ENCODE measurements around the gene FECH. TPM values are rescaled to one million over a fixed set of nuclear protein-coding genes. Genes with fewer than 3 reads are reported as not detected.

FECH gene
- total RNA-seq, 1 experiment from 2014 or later, result 16.6 TPM

GRCh38 chr18:57547260-57547659 lies 39.2 kb downstream of the FECH start:
- no peak overlapping the region for H3K4me3 Mint-ChIP-seq
- POLR2A ChIA-PET, result no interaction called here
- ATAC-seq, result no peak
- no peaks in the 10 kb centered on the region for H3K36me3 Mint-ChIP-seq
- no peak for DNase-seq (ENCODE audit: low spot score)
- no peak overlapping the region for H3K27ac Mint-ChIP-seq
- H3K27me3 Mint-ChIP-seq (ENCODE audit: low read depth), result no peaks in the 10 kb centered on the region
- no peaks in the 10 kb centered on the region for H3K9me3 Mint-ChIP-seq
- no peak for TF ChIP-seq NR3C1 (CRISPR knock-in tag; conservative IDR thresholded peaks at IDR 0.05; ENCODE audit: low read depth)
- TF ChIP-seq ZNF317 (CRISPR knock-in tag; IDR thresholded peaks at IDR 0.05; ENCODE audit: borderline replicate concordance, low read depth), result no peak
- no peak for TF ChIP-seq ZNF219 (CRISPR knock-in tag; IDR thresholded peaks at IDR 0.05; ENCODE audit: borderline replicate concordance)
- CTCF ChIA-PET, result interaction anchor here (1.2 kb wide), 1 partner anchor 14 kb away, joined by 3 read pairs; no protein-coding TSS in a partner anchor
- H3K4me1 Mint-ChIP-seq, result peaks cover 10% of the 10 kb centered on the region

- Mint-ChIP-seq H3K36me3 (no peaks in the 10 kb centered on the region), H3K9me3 (no peaks in the 10 kb centered on the region), H3K27me3 (ENCODE audit: low read depth) (no peaks in the 10 kb centered on the region), H3K4me1 (peaks cover 12% of the 10 kb centered on the region), H3K4me3 (no peak overlapping the region), H3K27ac (no peak overlapping the region)
- ATAC-seq (no peak), DNase-seq (ENCODE audit: low spot score) (no peak)
- ChIA-PET POLR2A (no interaction called here), CTCF (interaction anchor here (1.2 kb wide), 1 partner anchor 13 kb away, joined by 3 read pairs; no protein-coding TSS in a partner anchor)
- TF ChIP-seq GRHL2 (CRISPR knock-in tag; IDR thresholded peaks at IDR 0.05; ENCODE audit: insufficient replicate concordance, severe bottlenecking), result no peak
- TF ChIP-seq, protein P1, sequence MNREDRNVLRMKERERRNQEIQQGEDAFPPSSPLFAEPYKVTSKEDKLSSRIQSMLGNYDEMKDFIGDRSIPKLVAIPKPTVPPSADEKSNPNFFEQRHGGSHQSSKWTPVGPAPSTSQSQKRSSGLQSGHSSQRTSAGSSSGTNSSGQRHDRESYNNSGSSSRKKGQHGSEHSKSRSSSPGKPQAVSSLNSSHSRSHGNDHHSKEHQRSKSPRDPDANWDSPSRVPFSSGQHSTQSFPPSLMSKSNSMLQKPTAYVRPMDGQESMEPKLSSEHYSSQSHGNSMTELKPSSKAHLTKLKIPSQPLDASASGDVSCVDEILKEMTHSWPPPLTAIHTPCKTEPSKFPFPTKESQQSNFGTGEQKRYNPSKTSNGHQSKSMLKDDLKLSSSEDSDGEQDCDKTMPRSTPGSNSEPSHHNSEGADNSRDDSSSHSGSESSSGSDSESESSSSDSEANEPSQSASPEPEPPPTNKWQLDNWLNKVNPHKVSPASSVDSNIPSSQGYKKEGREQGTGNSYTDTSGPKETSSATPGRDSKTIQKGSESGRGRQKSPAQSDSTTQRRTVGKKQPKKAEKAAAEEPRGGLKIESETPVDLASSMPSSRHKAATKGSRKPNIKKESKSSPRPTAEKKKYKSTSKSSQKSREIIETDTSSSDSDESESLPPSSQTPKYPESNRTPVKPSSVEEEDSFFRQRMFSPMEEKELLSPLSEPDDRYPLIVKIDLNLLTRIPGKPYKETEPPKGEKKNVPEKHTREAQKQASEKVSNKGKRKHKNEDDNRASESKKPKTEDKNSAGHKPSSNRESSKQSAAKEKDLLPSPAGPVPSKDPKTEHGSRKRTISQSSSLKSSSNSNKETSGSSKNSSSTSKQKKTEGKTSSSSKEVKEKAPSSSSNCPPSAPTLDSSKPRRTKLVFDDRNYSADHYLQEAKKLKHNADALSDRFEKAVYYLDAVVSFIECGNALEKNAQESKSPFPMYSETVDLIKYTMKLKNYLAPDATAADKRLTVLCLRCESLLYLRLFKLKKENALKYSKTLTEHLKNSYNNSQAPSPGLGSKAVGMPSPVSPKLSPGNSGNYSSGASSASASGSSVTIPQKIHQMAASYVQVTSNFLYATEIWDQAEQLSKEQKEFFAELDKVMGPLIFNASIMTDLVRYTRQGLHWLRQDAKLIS (CRISPR knock-in tag; IDR thresholded peaks at IDR 0.05; ENCODE audit: borderline replicate concordance), result no peak
- TF ChIP-seq TEAD4 (CRISPR knock-in tag; IDR thresholded peaks at IDR 0.05), result no peak
- TF ChIP-seq, protein P2, sequence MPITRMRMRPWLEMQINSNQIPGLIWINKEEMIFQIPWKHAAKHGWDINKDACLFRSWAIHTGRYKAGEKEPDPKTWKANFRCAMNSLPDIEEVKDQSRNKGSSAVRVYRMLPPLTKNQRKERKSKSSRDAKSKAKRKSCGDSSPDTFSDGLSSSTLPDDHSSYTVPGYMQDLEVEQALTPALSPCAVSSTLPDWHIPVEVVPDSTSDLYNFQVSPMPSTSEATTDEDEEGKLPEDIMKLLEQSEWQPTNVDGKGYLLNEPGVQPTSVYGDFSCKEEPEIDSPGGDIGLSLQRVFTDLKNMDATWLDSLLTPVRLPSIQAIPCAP (CRISPR knock-in tag; IDR thresholded peaks at IDR 0.05), result no peak
- TF ChIP-seq, protein P3, sequence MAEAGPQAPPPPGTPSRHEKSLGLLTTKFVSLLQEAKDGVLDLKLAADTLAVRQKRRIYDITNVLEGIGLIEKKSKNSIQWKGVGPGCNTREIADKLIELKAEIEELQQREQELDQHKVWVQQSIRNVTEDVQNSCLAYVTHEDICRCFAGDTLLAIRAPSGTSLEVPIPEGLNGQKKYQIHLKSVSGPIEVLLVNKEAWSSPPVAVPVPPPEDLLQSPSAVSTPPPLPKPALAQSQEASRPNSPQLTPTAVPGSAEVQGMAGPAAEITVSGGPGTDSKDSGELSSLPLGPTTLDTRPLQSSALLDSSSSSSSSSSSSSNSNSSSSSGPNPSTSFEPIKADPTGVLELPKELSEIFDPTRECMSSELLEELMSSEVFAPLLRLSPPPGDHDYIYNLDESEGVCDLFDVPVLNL (CRISPR knock-in tag; IDR thresholded peaks at IDR 0.05; ENCODE audit: borderline replicate concordance, low read depth), result no peak
- TF ChIP-seq, protein P4, sequence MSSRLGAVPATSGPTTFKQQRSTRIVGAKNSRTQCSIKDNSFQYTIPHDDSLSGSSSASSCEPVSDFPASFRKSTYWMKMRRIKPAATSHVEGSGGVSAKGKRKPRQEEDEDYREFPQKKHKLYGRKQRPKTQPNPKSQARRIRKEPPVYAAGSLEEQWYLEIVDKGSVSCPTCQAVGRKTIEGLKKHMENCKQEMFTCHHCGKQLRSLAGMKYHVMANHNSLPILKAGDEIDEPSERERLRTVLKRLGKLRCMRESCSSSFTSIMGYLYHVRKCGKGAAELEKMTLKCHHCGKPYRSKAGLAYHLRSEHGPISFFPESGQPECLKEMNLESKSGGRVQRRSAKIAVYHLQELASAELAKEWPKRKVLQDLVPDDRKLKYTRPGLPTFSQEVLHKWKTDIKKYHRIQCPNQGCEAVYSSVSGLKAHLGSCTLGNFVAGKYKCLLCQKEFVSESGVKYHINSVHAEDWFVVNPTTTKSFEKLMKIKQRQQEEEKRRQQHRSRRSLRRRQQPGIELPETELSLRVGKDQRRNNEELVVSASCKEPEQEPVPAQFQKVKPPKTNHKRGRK (CRISPR knock-in tag; IDR thresholded peaks at IDR 0.05; ENCODE audit: borderline replicate concordance), result no peak
- TF ChIP-seq, protein P5, sequence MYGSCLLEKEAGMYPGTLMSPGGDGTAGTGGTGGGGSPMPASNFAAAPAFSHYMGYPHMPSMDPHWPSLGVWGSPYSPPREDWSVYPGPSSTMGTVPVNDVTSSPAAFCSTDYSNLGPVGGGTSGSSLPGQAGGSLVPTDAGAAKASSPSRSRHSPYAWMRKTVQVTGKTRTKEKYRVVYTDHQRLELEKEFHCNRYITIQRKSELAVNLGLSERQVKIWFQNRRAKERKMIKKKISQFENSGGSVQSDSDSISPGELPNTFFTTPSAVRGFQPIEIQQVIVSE (CRISPR knock-in tag; IDR thresholded peaks at IDR 0.05; ENCODE audit: borderline replicate concordance), result no peak
Observed at GRCh38 chr18:57544936-57545660, 41.4 kb downstream of the FECH start.

- POLR2A ChIA-PET, result no interaction called here
- ATAC-seq, result no peak
- CTCF ChIA-PET, result interaction anchor here (1.3 kb wide), 1 partner anchor 19 kb away, joined by 3 read pairs; no protein-coding TSS in a partner anchor
- TF ChIP-seq ZNF317 (CRISPR knock-in tag; IDR thresholded peaks at IDR 0.05; ENCODE audit: borderline replicate concordance, low read depth), result no peak
- no peak for TF ChIP-seq GABPB1 (CRISPR knock-in tag; IDR thresholded peaks at IDR 0.05)
- no peak for TF ChIP-seq ZNF219 (CRISPR knock-in tag; IDR thresholded peaks at IDR 0.05; ENCODE audit: borderline replicate concordance)
- TF ChIP-seq JUN (CRISPR knock-in tag; IDR thresholded peaks at IDR 0.05), result no peak
- TF ChIP-seq, protein P6, sequence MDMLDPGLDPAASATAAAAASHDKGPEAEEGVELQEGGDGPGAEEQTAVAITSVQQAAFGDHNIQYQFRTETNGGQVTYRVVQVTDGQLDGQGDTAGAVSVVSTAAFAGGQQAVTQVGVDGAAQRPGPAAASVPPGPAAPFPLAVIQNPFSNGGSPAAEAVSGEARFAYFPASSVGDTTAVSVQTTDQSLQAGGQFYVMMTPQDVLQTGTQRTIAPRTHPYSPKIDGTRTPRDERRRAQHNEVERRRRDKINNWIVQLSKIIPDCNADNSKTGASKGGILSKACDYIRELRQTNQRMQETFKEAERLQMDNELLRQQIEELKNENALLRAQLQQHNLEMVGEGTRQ (CRISPR knock-in tag; IDR thresholded peaks at IDR 0.05), result no peak
- no peak for TF ChIP-seq CBFB (CRISPR knock-in tag; IDR thresholded peaks at IDR 0.05; ENCODE audit: low read depth)
- no peak for TF ChIP-seq NFE2L1 (CRISPR knock-in tag; IDR thresholded peaks at IDR 0.05)
- no peak for TF ChIP-seq ZNF232 (CRISPR knock-in tag; IDR thresholded peaks at IDR 0.05)
- TF ChIP-seq ERG (CRISPR knock-in tag; IDR thresholded peaks at IDR 0.05), result no peak
Observed at GRCh38 chr18:57543560-57543959, 42.9 kb downstream of the FECH start.

More at GRCh38 chr18:57543560-57543959, 42.9 kb downstream of the FECH start:
- H3K27me3 Mint-ChIP-seq (ENCODE audit: low read depth), result no peaks in the 10 kb centered on the region
- no peak overlapping the region for H3K4me3 Mint-ChIP-seq
- H3K27ac Mint-ChIP-seq, result no peak overlapping the region
- peaks cover 12% of the 10 kb centered on the region for H3K4me1 Mint-ChIP-seq
- no peaks in the 10 kb centered on the region for H3K9me3 Mint-ChIP-seq
- H3K36me3 Mint-ChIP-seq, result no peaks in the 10 kb centered on the region
- no peak for DNase-seq (ENCODE audit: low spot score)
